OCI-LY3 (cell line): ENCODE measurements around the gene FAM3C.

Experiments
- EZH2phosphoT487 ChIP-seq: fragments of 200-600 bp; shearing (Covaris generic); IDR thresholded peaks from 2 replicates; pipeline ENCODE4 v1.6.1; 2018; ENCODE audit warnings: antibody characterized with exemption, mixed run types, low read depth
- TF ChIP-seq, protein P1 (sequence below): fragments of 200-600, 300-600 bp; sonication (generic); IDR thresholded peaks from 2 replicates; pipeline ENCODE4 v1.5.1; 2014; ENCODE audit warnings: antibody characterized with exemption, low read length, low read depth

DNA sequence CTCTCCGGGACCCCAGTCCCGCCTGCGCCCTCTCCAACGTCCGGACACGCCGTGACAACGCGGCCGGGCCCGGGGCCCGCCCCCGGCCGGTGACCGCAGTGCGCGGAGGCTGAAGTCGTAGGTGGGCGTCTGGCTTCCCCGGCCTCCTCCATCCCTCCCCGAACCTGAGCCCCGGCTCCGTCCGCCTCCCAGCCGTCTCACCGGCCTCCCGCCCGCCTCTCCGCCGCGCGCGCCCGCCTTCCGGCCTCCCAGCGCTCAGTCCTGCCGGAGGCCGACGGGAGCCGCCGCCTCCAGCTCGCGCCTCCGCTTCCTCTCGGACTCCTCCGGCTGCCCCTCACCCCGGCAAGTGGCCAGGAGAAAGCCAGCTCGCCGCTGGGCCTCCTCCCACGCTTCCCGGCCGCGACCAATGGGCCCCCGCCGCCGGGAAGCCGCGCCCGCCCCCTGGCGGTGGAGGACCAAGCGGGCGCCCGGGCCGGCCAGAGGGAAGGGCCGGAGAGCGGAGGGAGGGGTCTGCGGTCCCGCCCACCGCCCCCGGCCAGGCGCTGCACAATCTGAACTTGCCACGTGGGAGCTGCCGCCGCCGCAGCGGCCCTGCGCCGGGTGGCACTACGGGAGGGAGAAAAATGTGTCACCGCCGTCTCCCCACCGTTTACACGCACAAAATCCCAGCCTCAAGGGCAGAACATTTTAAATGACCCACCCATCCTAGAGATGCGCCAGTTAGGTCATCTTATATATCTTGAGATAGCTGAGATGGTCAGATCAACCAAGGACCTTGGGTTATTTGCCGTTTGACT is at the start of gene FAM3C:
- TF ChIP-seq, protein P1, sequence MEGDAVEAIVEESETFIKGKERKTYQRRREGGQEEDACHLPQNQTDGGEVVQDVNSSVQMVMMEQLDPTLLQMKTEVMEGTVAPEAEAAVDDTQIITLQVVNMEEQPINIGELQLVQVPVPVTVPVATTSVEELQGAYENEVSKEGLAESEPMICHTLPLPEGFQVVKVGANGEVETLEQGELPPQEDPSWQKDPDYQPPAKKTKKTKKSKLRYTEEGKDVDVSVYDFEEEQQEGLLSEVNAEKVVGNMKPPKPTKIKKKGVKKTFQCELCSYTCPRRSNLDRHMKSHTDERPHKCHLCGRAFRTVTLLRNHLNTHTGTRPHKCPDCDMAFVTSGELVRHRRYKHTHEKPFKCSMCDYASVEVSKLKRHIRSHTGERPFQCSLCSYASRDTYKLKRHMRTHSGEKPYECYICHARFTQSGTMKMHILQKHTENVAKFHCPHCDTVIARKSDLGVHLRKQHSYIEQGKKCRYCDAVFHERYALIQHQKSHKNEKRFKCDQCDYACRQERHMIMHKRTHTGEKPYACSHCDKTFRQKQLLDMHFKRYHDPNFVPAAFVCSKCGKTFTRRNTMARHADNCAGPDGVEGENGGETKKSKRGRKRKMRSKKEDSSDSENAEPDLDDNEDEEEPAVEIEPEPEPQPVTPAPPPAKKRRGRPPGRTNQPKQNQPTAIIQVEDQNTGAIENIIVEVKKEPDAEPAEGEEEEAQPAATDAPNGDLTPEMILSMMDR, result peak; percentile 68
- no peak for TF ChIP-seq EZH2phosphoT487
